ENCODE measurements around the gene OR5B21.
A peak's percentile ranks its signal among the peaks of the same experiment; 100 is the strongest.

Gene OR5B21

GRCh38 chr11:58508005-58508404, at the start of gene OR5B21:
OR5B21 (minus strand) TSS chr11:58508105; CDS start chr11:58508105, 0 bp downstream.
- DNase-seq (ENCODE audit: low spot score): no peak

- DNase-seq (ENCODE audit: low spot score): no peak
These were observed 41.7 kb upstream of the OR5B21 start for GRCh38 chr11:58549644-58550043.

- no peak for DNase-seq (ENCODE audit: low spot score)
These were observed 38.9 kb upstream of the OR5B21 start for GRCh38 chr11:58546841-58547240.

GRCh38 chr11:58531865-58532341, 24.0 kb upstream of the OR5B21 start:
- no peak for DNase-seq (ENCODE audit: low spot score)

- no peak for DNase-seq (ENCODE audit: low spot score)
These were observed 22.3 kb upstream of the OR5B21 start for GRCh38 chr11:58530236-58530635.

GRCh38 chr11:58527429-58527828, 19.5 kb upstream of the OR5B21 start:
- DNase-seq (ENCODE audit: low spot score): no peak

GRCh38 chr11:58526721-58527120, 18.8 kb upstream of the OR5B21 start:
- no peak for DNase-seq (ENCODE audit: low spot score)

- DNase-seq (ENCODE audit: low spot score): no peak
These were observed 17.2 kb upstream of the OR5B21 start for GRCh38 chr11:58525037-58525614.

GRCh38 chr11:58524232-58525036, 16.5 kb upstream of the OR5B21 start:
- peak; percentile 70 for DNase-seq (ENCODE audit: low spot score)

- peak; percentile 37 for DNase-seq (ENCODE audit: low spot score)
These were observed 6.0 kb upstream of the OR5B21 start for GRCh38 chr11:58513747-58514367.

GRCh38 chr11:58511636-58512035, 3.7 kb upstream of the OR5B21 start:
- no peak for DNase-seq (ENCODE audit: low spot score)

- DNase-seq (ENCODE audit: low spot score): no peak
These were observed 1.8 kb upstream of the OR5B21 start for GRCh38 chr11:58509748-58510147.

- no peak for DNase-seq (ENCODE audit: low spot score)
These were observed 909 bp upstream of the OR5B21 start for GRCh38 chr11:58508814-58509213.

GRCh38 chr11:58507355-58507754, 550 bp downstream of the OR5B21 start:
- DNase-seq (ENCODE audit: low spot score): no peak

- DNase-seq (ENCODE audit: low spot score): no peak
These were observed 970 bp downstream of the OR5B21 start for GRCh38 chr11:58506935-58507334.

- DNase-seq (ENCODE audit: low spot score): no peak
These were observed 2.1 kb downstream of the OR5B21 start for GRCh38 chr11:58505849-58506248.

- no peak for DNase-seq (ENCODE audit: low spot score)
These were observed 3.7 kb downstream of the OR5B21 start for GRCh38 chr11:58504232-58504631.

GRCh38 chr11:58503361-58503856, 4.5 kb downstream of the OR5B21 start:
- no peak for DNase-seq (ENCODE audit: low spot score)

- DNase-seq (ENCODE audit: low spot score): no peak
These were observed 5.9 kb downstream of the OR5B21 start for GRCh38 chr11:58502004-58502403.

- DNase-seq (ENCODE audit: low spot score): no peak
These were observed 9.4 kb downstream of the OR5B21 start for GRCh38 chr11:58498464-58498863.

- no peak for DNase-seq (ENCODE audit: low spot score)
These were observed 10.0 kb downstream of the OR5B21 start for GRCh38 chr11:58497951-58498350.

GRCh38 chr11:58495906-58496305, 12.0 kb downstream of the OR5B21 start:
- DNase-seq (ENCODE audit: low spot score): no peak

GRCh38 chr11:58494101-58494500, 13.8 kb downstream of the OR5B21 start:
- DNase-seq (ENCODE audit: low spot score): no peak

Data from hepatic stellate cell (primary cell).